K562 (cell line): ENCODE data around the gene FRMPD4. TPM values are rescaled to one million over a fixed set of nuclear protein-coding genes. Genes with fewer than 3 reads are reported as not detected.

ENCODE experiments used
- ATAC-seq: fragments of 200-7000 bp; cut with Tn5 transposase; 3 replicates; pipeline ENCODE4 v1.9.1; 2020; ENCODE audit warnings: moderate library complexity
- BruUV-seq: library from RNA; stranded (reverse); fragments of 400-500 nt; replicated peaks from 2 replicates; lab custom pipeline; 2021; lab: Mats Ljungman, UMichigan
- CTCF ChIA-PET: fragments of 300-600 bp; formaldehyde crosslinking; extraction: SDS; loops from one replicate; lab custom pipeline; 2021; ENCODE audit warnings: low intra/inter-chr PET ratio; lab: Yijun Ruan, JAX
- POLR2A ChIA-PET: fragments of 300-600, 350-650 bp; sonication (Branson Sonifier 250); formaldehyde crosslinking; extraction: SDS; loops from one replicate; lab custom pipeline; 2021; ENCODE audit warnings: antibody characterized with exemption, inconsistent platforms; lab: Yijun Ruan, JAX
- DNase-seq, 4 experiments: peaks; one replicate each; pipeline versions ENCODE4 v3.0.0 to v3.0.0-alpha.2; 2011 to 2018; ENCODE audit warnings: low spot score in 3 of 4, mixed read lengths in 3 of 4; ENCODE audit errors: extremely low read depth in 1 of 4
- FAIRE-seq: peaks from 2 replicates; lab custom pipeline; 2011; peaks lifted over from hg19 to GRCh38; lab: Jason Lieb, UNC
- H2AFZ ChIP-seq: 2 replicates; pipeline ENCODE4 v1.6.0; 2011; ENCODE audit warnings: low read depth, low read length, control low read depth, inconsistent platforms
- H3K27ac ChIP-seq: fragments of 200-600 bp; 3 replicates; pipeline ENCODE4 v1.8.0; 2011; ENCODE audit warnings: low read depth, mild to moderate bottlenecking, control low read depth, inconsistent platforms, low read length, moderate library complexity, mixed read lengths; ENCODE audit errors: extremely low read depth
- H3K27me3 ChIP-seq, 2 experiments: fragments of 300-600 bp in 1 of 2; 2 replicates in 1 of 2; 3 replicates in 1 of 2; pipeline versions ENCODE4 v1.6.0 to v1.8.0; 2011; ENCODE audit warnings: inconsistent platforms in 2 of 2, low read length in 2 of 2, mild to moderate bottlenecking in 1 of 2, mixed read lengths in 1 of 2, moderate library complexity in 1 of 2; ENCODE audit not compliant: control insufficient read depth in 2 of 2, insufficient read depth in 2 of 2
- H3K36me3 ChIP-seq: fragments of 300-600 bp; 3 replicates; pipeline ENCODE4 v1.8.0; 2011; ENCODE audit warnings: mild to moderate bottlenecking, low read length, inconsistent platforms; ENCODE audit not compliant: control insufficient read depth, insufficient read depth
- H3K4me1 ChIP-seq, 2 experiments: fragments of 200-600 bp in 1 of 2; replicated peaks in 1 of 2; 2 replicates in 1 of 2; 3 replicates in 1 of 2; pipeline versions ENCODE4 v1.5.1 to v1.8.0; 2011; ENCODE audit warnings: inconsistent platforms in 2 of 2, low read length in 2 of 2, mild to moderate bottlenecking in 1 of 2, mixed read lengths in 1 of 2, moderate library complexity in 1 of 2; ENCODE audit not compliant: control insufficient read depth in 2 of 2, insufficient read depth in 2 of 2
- H3K4me2 ChIP-seq: 2 replicates; pipeline ENCODE4 v1.6.1; 2011; ENCODE audit warnings: low read length, control low read depth, inconsistent platforms, mixed read lengths; ENCODE audit not compliant: insufficient read depth
- H3K4me3 ChIP-seq: fragments of 200-600 bp; sonication (generic), shearing (Covaris generic); 2 replicates; pipeline ENCODE4 v1.5.1; 2016; ENCODE audit warnings: control low read depth, inconsistent platforms
- H3K79me2 ChIP-seq: fragments of 200-600 bp; 3 replicates; pipeline ENCODE4 v1.8.0; 2011; ENCODE audit warnings: low read length, inconsistent platforms; ENCODE audit not compliant: control insufficient read depth, insufficient read depth
- H3K9ac ChIP-seq, 2 experiments: 2 replicates each; pipeline versions ENCODE4 v1.6.0 to v1.6.1; 2011; ENCODE audit warnings: low read depth in 2 of 2, low read length in 2 of 2, control low read depth in 1 of 2, inconsistent platforms in 1 of 2, mild to moderate bottlenecking in 1 of 2, mixed read lengths in 1 of 2; ENCODE audit not compliant: insufficient read depth in 1 of 2
- H3K9me1 ChIP-seq: one replicate; pipeline ENCODE4 v1.6.0; 2011; ENCODE audit warnings: inconsistent platforms, mild to moderate bottlenecking, low read length, moderate library complexity; ENCODE audit not compliant: control insufficient read depth, insufficient read depth
- H3K9me3 ChIP-seq: replicated peaks from 2 replicates; pipeline ENCODE4 v1.5.1; 2011; ENCODE audit warnings: low read depth, low read length, inconsistent platforms; ENCODE audit not compliant: control insufficient read depth, insufficient read depth
- H4K20me1 ChIP-seq: replicated peaks from 2 replicates; pipeline ENCODE4 v1.6.1; 2011; ENCODE audit warnings: low read length, inconsistent platforms, mixed read lengths; ENCODE audit not compliant: control insufficient read depth, insufficient read depth
- ARID4B ChIP-seq: sonication (generic); formaldehyde crosslinking; IDR thresholded peaks from 2 replicates; pipeline ENCODE4 v1.8.0; 2022; ENCODE audit warnings: mild to moderate bottlenecking, missing genetic modification reagents
- GABPA ChIP-seq: fragments of 200-800 bp; sonication (Bioruptor generic); conservative IDR thresholded peaks from 2 replicates; pipeline ENCODE4 v1.6.1; 2016; ENCODE audit warnings: low read depth, missing genetic modification characterization, missing compliant biosample characterization
- HSF4 ChIP-seq: fragments of 250-450 bp; sonication (Bioruptor Pico); IDR thresholded peaks from 2 replicates; pipeline ENCODE4 v2.1.2; 2022; ENCODE audit warnings: mild to moderate bottlenecking, moderate library complexity, borderline replicate concordance
- JUNB ChIP-seq: fragments of 450-650 bp; formaldehyde crosslinking; conservative IDR thresholded peaks from 2 replicates; pipeline ENCODE4 v1.4.0; 2020; ENCODE audit warnings: mild to moderate bottlenecking
- NKRF ChIP-seq: fragments of 450-650 bp; IDR thresholded peaks from 2 replicates; pipeline ENCODE4 v1.6.1; 2016; ENCODE audit warnings: borderline replicate concordance
- NR4A1 ChIP-seq, 2 experiments: fragments of 250-450 bp in 1 of 2; fragments of 450-650 bp in 1 of 2; sonication (Bioruptor Pico) in 1 of 2; IDR thresholded peaks; 2 replicates each; pipeline versions ENCODE4 v1.4.0 to v1.6.1; 2016 to 2020; ENCODE audit warnings: mild to moderate bottlenecking in 2 of 2, missing compliant biosample characterization in 1 of 2, missing genetic modification characterization in 1 of 2, moderate library complexity in 1 of 2
- POU5F1 ChIP-seq: fragments of 150-350 bp; IDR thresholded peaks from 2 replicates; pipeline ENCODE4 v1.6.1; 2014; ENCODE audit warnings: borderline replicate concordance, low read length, low read depth, mild to moderate bottlenecking; ENCODE audit not compliant: partially characterized antibody
- RCOR1 ChIP-seq, 2 experiments: IDR thresholded peaks; 2 replicates each; pipeline ENCODE4 v1.6.1; 2012; ENCODE audit warnings: low read depth in 2 of 2, low read length in 2 of 2, borderline replicate concordance in 1 of 2, improper control_type of control experiment in 1 of 2
- TAF7 ChIP-seq: fragments of 450-650 bp; IDR thresholded peaks from 2 replicates; pipeline ENCODE4 v1.6.1; 2016; ENCODE audit warnings: missing genetic modification characterization, missing compliant biosample characterization
- TRIM28 ChIP-seq: fragments of 450-650 bp; IDR thresholded peaks from 2 replicates; pipeline ENCODE4 v1.6.1; 2017
- ZNF3 ChIP-seq: fragments of 250-450 bp; sonication (Bioruptor Pico); IDR thresholded peaks from 2 replicates; pipeline ENCODE4 v1.5.0; 2021; ENCODE audit warnings: mild to moderate bottlenecking, moderate library complexity
- ZSCAN29 ChIP-seq: fragments of 450-650 bp; IDR thresholded peaks from 2 replicates; pipeline ENCODE4 v1.6.1; 2017
- WGBS: fragments of 100-300 bp; shearing (Covaris generic); methylation state at CpG from one replicate; pipeline ENCODE4 v1.1.6; 2016; ENCODE audit warnings: low coverage, mixed read lengths; ENCODE audit not compliant: insufficient coverage; ENCODE audit errors: missing lambda C conversion rate; 5-methylcytosine and 5-hydroxymethylcytosine counted together
- in situ Hi-C: fragments of 300-500 bp; cut with MboI; formaldehyde crosslinking; loops from 4 replicates; pipeline ENCODE4 v1.15.0; 2018; ENCODE audit warnings: inconsistent platforms, mixed read lengths
- intact Hi-C: fragments of 100-400 bp; cut with micrococcal nuclease; formaldehyde crosslinking; loops from 2 replicates; pipeline ENCODE4 v1.14.2; 2022
- polyA plus RNA-seq, 8 experiments: library from polyadenylated mRNA; depleted of rRNA in 4 of 8; stranded (reverse) in 5 of 8; unstranded in 3 of 8; fragments of >200 nt; fragmentation: Nextera tagmentation in 2 of 8; fragmentation: Illumina TruSeq in 1 of 8; extraction: Ambion mirVana in 2 of 8; extraction: Trizol in 1 of 8; gene quantifications; 2 replicates each; pipeline versions ENCODE4 v1.2.1 to v1.2.3, GENCODE V29; 2011 to 2014; ENCODE audit warnings: inconsistent platforms in 1 of 8, missing spikeins in 1 of 8
- total RNA-seq, 7 experiments: library from RNA; depleted of rRNA in 6 of 7; stranded (reverse); fragments of >200 nt in 6 of 7; fragmentation: Illumina TruSeq in 2 of 7; extraction: Trizol in 2 of 7; gene quantifications; 2 replicates each; pipeline versions ENCODE4 v1.2.1 to v1.2.3, GENCODE V29; 2011 to 2021; ENCODE audit warnings: low replicate concordance in 1 of 7
- TF ChIP-seq, protein P1 (sequence below): fragments of 450-650 bp; IDR thresholded peaks from 2 replicates; pipeline ENCODE4 v1.6.1; 2016; ENCODE audit warnings: low read depth, mild to moderate bottlenecking, moderate library complexity

FRMPD4 gene
- total and polyA plus RNA-seq, 9 of the 15 experiments (the other 6 are each of a cell fraction or from before 2014, with no cell fraction given), result not detected

GRCh38 chrX:12711435-12712040, 573.3 kb downstream of the FRMPD4 start:
- Histone ChIP-seq H3K9me1 (no peaks in the 10 kb centered on the region), H3K27me3 (peaks cover 2 to 14% of the 10 kb centered on the region in 2 experiments; a peak in 4 of 5 replicates), H3K27ac (no peak overlapping the region), H2AFZ (no peak overlapping the region), H3K9ac (no peak overlapping the region), H4K20me1 (no peaks in the 10 kb centered on the region), H3K4me1 (no peaks in the 10 kb centered on the region), H3K36me3 (no peaks in the 10 kb centered on the region), H3K9me3 (no peaks in the 10 kb centered on the region), H3K4me2 (no peak overlapping the region), H3K79me2 (no peaks in the 10 kb centered on the region), H3K4me3 (no peak overlapping the region)
- ChIA-PET CTCF (no interaction called here), POLR2A (no interaction called here)
- TF ChIP-seq JUNB (CRISPR knock-in tag) (no peak), ZNF3 (CRISPR knock-in tag) (no peak), POU5F1 (no peak), ZSCAN29 (no peak), ARID4B (CRISPR knock-in tag) (no peak), NR4A1 (CRISPR knock-in tag; IDR thresholded peaks at IDR 0.05) (no peak), NR4A1 (tag; IDR thresholded peaks at IDR 0.05) (no peak), TAF7 (tag) (no peak), HSF4 (no peak), TRIM28 (no peak), GABPA (tag) (no peak), NKRF (no peak), RCOR1 (IDR thresholded peaks at IDR 0.05; ENCODE audit: borderline replicate concordance in 1 of 2, low read depth in 2 of 2, low read length in 2 of 2) (no peak)
- TF ChIP-seq, protein P1, sequence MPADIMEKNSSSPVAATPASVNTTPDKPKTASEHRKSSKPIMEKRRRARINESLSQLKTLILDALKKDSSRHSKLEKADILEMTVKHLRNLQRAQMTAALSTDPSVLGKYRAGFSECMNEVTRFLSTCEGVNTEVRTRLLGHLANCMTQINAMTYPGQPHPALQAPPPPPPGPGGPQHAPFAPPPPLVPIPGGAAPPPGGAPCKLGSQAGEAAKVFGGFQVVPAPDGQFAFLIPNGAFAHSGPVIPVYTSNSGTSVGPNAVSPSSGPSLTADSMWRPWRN, result no peak
- 0% methylated on average over 2 of the region's 4 CpGs for WGBS
- no peak for FAIRE-seq
- intact Hi-C loops, result no loop called here
- DNase-seq, result no peak
- BruUV-seq, result no TSS peak
- in situ Hi-C loops, result no loop called here
- no peak for ATAC-seq
